Activated T-cell treated with anti-CD3 and anti-CD28 coated beads for 4 hours (primary cell): ENCODE measurements around the gene MADCAM1.
"Not testable (repeated sequence)": the region's sequence is repeated elsewhere in the genome, so short reads cannot be mapped to it uniquely, and the experiment has no call there.

Experiments used
- DNase-seq: peaks from one replicate; pipeline ENCODE4 v3.0.0-alpha.2; 2020

Gene MADCAM1

GRCh38 chr19:465056-465816, 31.1 kb upstream of the MADCAM1 start:
- no peak for DNase-seq

GRCh38 chr19:467554-467953, 28.7 kb upstream of the MADCAM1 start:
- no peak for DNase-seq

- no peak for DNase-seq
Measured at GRCh38 chr19:468587-469256, 27.6 kb upstream of the MADCAM1 start.

GRCh38 chr19:469833-470232, 26.5 kb upstream of the MADCAM1 start:
- no peak for DNase-seq

GRCh38 chr19:470701-471100, 25.6 kb upstream of the MADCAM1 start:
- DNase-seq = no peak

GRCh38 chr19:472005-472858, 24.1 kb upstream of the MADCAM1 start:
- no peak for DNase-seq

- DNase-seq = no peak
Measured at GRCh38 chr19:474126-475078, 21.9 kb upstream of the MADCAM1 start.

- no peak for DNase-seq
Measured at GRCh38 chr19:475360-475759, 20.9 kb upstream of the MADCAM1 start.

- DNase-seq = no peak
Measured at GRCh38 chr19:478236-478903, 17.9 kb upstream of the MADCAM1 start.

GRCh38 chr19:478976-479375, 17.3 kb upstream of the MADCAM1 start:
- DNase-seq = no peak

- peak; percentile 39 for DNase-seq
Measured at GRCh38 chr19:480016-480855, 16.1 kb upstream of the MADCAM1 start.

- DNase-seq = not testable (repeated sequence)
Measured at GRCh38 chr19:481100-481499, 15.2 kb upstream of the MADCAM1 start.

- no peak for DNase-seq
Measured at GRCh38 chr19:482186-483041, 13.9 kb upstream of the MADCAM1 start.

- DNase-seq = no peak
Measured at GRCh38 chr19:483332-484072, 12.8 kb upstream of the MADCAM1 start.

- no peak for DNase-seq
Measured at GRCh38 chr19:484494-484893, 11.8 kb upstream of the MADCAM1 start.

GRCh38 chr19:485077-485476, 11.2 kb upstream of the MADCAM1 start:
- no peak for DNase-seq

- DNase-seq = no peak
Measured at GRCh38 chr19:485583-486236, 10.6 kb upstream of the MADCAM1 start.
